ENCODE measurements around the gene SPATA6L.

GRCh38 chr9:4630836-4631235, 35.4 kb downstream of the SPATA6L start:
- TF ChIP-seq, protein P1, sequence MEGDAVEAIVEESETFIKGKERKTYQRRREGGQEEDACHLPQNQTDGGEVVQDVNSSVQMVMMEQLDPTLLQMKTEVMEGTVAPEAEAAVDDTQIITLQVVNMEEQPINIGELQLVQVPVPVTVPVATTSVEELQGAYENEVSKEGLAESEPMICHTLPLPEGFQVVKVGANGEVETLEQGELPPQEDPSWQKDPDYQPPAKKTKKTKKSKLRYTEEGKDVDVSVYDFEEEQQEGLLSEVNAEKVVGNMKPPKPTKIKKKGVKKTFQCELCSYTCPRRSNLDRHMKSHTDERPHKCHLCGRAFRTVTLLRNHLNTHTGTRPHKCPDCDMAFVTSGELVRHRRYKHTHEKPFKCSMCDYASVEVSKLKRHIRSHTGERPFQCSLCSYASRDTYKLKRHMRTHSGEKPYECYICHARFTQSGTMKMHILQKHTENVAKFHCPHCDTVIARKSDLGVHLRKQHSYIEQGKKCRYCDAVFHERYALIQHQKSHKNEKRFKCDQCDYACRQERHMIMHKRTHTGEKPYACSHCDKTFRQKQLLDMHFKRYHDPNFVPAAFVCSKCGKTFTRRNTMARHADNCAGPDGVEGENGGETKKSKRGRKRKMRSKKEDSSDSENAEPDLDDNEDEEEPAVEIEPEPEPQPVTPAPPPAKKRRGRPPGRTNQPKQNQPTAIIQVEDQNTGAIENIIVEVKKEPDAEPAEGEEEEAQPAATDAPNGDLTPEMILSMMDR (IDR thresholded peaks at IDR 0.05; ENCODE audit: low read depth, low read length, missing input control), result no peak
- TF ChIP-seq YY1 (IDR thresholded peaks at IDR 0.05) (no peak), RAD21 (IDR thresholded peaks at IDR 0.05) (no peak), SP1 (IDR thresholded peaks at IDR 0.05) (no peak), JUND (IDR thresholded peaks at IDR 0.05) (no peak), EGR1 (IDR thresholded peaks at IDR 0.05; ENCODE audit: low read depth in 2 of 2) (no peak), TAF1 (conservative IDR thresholded peaks at IDR 0.05) (no peak), HNF4A (conservative IDR thresholded peaks at IDR 0.05) (no peak), GABPA (IDR thresholded peaks at IDR 0.05 in 1 of 2, conservative IDR thresholded peaks at IDR 0.05 in 1 of 2) (no peak), RXRA (IDR thresholded peaks at IDR 0.05) (no peak)
- TF ChIP-seq, protein P2, sequence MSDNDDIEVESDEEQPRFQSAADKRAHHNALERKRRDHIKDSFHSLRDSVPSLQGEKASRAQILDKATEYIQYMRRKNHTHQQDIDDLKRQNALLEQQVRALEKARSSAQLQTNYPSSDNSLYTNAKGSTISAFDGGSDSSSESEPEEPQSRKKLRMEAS (IDR thresholded peaks at IDR 0.05), result no peak
- TF ChIP-seq, protein P3, sequence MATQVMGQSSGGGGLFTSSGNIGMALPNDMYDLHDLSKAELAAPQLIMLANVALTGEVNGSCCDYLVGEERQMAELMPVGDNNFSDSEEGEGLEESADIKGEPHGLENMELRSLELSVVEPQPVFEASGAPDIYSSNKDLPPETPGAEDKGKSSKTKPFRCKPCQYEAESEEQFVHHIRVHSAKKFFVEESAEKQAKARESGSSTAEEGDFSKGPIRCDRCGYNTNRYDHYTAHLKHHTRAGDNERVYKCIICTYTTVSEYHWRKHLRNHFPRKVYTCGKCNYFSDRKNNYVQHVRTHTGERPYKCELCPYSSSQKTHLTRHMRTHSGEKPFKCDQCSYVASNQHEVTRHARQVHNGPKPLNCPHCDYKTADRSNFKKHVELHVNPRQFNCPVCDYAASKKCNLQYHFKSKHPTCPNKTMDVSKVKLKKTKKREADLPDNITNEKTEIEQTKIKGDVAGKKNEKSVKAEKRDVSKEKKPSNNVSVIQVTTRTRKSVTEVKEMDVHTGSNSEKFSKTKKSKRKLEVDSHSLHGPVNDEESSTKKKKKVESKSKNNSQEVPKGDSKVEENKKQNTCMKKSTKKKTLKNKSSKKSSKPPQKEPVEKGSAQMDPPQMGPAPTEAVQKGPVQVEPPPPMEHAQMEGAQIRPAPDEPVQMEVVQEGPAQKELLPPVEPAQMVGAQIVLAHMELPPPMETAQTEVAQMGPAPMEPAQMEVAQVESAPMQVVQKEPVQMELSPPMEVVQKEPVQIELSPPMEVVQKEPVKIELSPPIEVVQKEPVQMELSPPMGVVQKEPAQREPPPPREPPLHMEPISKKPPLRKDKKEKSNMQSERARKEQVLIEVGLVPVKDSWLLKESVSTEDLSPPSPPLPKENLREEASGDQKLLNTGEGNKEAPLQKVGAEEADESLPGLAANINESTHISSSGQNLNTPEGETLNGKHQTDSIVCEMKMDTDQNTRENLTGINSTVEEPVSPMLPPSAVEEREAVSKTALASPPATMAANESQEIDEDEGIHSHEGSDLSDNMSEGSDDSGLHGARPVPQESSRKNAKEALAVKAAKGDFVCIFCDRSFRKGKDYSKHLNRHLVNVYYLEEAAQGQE (IDR thresholded peaks at IDR 0.05), result no peak
- TF ChIP-seq, protein P4, sequence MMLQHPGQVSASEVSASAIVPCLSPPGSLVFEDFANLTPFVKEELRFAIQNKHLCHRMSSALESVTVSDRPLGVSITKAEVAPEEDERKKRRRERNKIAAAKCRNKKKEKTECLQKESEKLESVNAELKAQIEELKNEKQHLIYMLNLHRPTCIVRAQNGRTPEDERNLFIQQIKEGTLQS (IDR thresholded peaks at IDR 0.05), result no peak

Measured in liver (tissue), 3 donors.